ENCODE measurements around the gene IRF1.
"Not testable (repeated sequence)": the region's sequence is repeated elsewhere in the genome, so short reads cannot be mapped to it uniquely, and the experiment has no call there.

IRF1 gene

GRCh38 chr5:132486318-132487094 is 4.1 kb downstream of the IRF1 start:
- Mint-ChIP-seq H3K9me3 (no peaks in the 10 kb centered on the region), H3K27ac (peak overlapping the region; percentile 89), H3K4me1 (ENCODE audit: low read depth) (peaks cover 43% of the 10 kb centered on the region), H3K4me3 (peak overlapping the region; percentile 99), H3K36me3 (ENCODE audit: low read depth) (peaks cover 76% of the 10 kb centered on the region), H3K27me3 (ENCODE audit: low read depth) (no peaks in the 10 kb centered on the region)
- no peak for DNase-seq (ENCODE audit: low spot score)

- Mint-ChIP-seq H3K27ac (peak overlapping the region; percentile 88), H3K27me3 (ENCODE audit: low read depth) (no peaks in the 10 kb centered on the region), H3K4me3 (peak overlapping the region; percentile 99), H3K4me1 (ENCODE audit: low read depth) (peaks cover 43% of the 10 kb centered on the region), H3K9me3 (no peaks in the 10 kb centered on the region), H3K36me3 (ENCODE audit: low read depth) (peaks cover 82% of the 10 kb centered on the region)
- no peak for DNase-seq (ENCODE audit: low spot score)
Measured at GRCh38 chr5:132485641-132486317, 4.8 kb downstream of the IRF1 start.

DNA sequence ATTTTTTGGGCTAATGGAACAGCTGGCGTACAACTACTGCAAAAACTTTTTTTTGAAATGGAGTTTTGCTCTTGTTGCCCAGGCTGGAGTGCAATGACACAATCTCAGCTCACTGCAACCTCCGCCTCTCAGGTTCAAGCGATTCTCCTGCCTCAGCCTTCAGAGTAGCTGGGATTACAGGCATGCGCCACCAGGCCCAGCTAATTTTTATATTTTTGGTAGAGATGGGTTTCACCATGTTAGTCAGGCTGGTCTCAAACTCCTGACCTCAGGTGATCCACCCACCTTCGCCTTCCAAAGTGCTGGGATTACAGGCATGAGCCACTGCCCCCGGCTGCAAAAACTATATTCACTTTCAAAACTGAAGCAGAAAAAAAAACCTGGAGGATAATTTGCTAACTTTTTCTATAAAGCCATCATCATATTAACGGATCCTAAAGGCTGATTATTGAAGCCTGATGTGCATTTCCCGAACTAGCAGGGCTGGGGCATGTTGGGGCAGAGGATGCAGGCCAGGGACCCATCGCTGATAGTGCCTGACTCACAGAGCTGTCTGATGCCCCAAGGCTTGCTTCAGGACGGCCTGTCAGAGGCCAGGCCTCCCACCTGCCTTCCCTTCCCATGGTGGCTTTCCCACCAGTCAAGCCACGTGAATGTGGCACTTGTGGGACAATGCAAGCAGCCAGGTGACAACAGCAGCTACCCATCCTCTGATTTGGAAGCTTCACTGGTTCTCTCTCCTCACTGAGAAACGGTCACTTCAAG is 5.5 kb downstream of the IRF1 start:
- peak overlapping the region; percentile 88 for H3K27ac Mint-ChIP-seq
- peaks cover 45% of the 10 kb centered on the region for H3K4me1 Mint-ChIP-seq (ENCODE audit: low read depth)
- H3K36me3 Mint-ChIP-seq (ENCODE audit: low read depth), result peaks cover 82% of the 10 kb centered on the region
- H3K9me3 Mint-ChIP-seq; H3K27me3 Mint-ChIP-seq (ENCODE audit: low read depth); DNase-seq (ENCODE audit: low spot score): not testable (repeated sequence)
- H3K4me3 Mint-ChIP-seq, result peak overlapping the region; percentile 99

DNA sequence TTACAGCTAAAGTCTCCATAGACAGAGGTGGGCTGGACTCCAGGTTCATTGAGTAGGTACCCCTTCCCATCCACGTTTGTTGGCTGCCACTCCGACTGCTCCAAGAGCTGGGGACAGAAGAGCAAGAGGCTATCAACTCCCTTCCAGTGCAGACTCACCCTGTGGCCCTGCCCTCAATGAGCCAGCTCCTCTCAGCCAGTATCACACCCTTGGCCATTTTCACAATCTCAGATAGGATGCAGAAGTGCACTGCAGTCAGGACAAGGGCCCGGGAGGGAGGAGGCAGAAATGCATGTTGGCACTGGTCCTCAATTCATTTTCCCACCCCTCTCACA is 6.2 kb downstream of the IRF1 start:
- Mint-ChIP-seq H3K4me3 (peak overlapping the region; percentile 43), H3K9me3 (no peaks in the 10 kb centered on the region)

DNA sequence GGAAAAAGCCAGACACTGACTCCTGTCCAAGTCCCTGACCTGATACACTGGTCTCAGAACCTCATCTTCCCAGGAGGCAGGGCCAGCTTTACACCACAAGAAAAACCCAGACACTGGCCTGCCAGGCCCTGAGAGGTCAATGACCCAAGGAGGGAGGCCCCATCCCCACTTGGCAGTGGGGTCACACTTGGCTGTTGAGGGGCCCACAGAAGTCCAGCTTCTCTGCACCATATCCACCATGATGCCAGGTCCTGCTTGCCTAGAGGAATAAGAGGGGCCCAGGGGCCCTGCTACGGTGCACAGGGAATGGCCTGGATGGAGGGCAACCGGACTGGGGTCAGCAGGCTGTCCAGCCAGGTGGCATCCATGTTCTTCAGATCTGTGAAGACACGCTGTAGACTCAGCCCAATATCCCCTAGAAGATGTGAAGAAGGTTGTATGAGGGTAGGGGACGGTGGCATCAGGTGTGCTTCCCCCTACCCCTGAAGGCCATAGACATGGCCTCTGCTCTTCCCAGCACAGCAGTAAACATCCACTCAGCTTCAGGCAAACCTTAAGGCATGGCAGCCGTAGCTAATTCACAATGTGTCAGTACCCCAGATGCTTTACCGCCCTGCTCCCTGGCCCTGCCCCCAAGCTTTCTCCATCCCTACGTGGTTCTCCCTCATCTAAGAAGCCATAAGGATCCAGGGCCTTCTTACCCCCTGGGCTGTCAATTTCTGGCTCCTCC is 6.7 kb downstream of the IRF1 start:
- Mint-ChIP-seq H3K4me1 (ENCODE audit: low read depth) (peaks cover 56% of the 10 kb centered on the region), H3K36me3 (ENCODE audit: low read depth) (peaks cover 70% of the 10 kb centered on the region), H3K27me3 (ENCODE audit: low read depth) (no peaks in the 10 kb centered on the region), H3K4me3 (peak overlapping the region; percentile 43), H3K9me3 (no peaks in the 10 kb centered on the region), H3K27ac (peak overlapping the region; percentile 70)
- no peak for DNase-seq (ENCODE audit: low spot score)

More for the DNA sequence above, 6.2 kb downstream of the IRF1 start:
- peaks cover 75% of the 10 kb centered on the region for H3K36me3 Mint-ChIP-seq (ENCODE audit: low read depth)
- no peaks in the 10 kb centered on the region for H3K27me3 Mint-ChIP-seq (ENCODE audit: low read depth)
- peak overlapping the region; percentile 70 for H3K27ac Mint-ChIP-seq
- DNase-seq (ENCODE audit: low spot score), result no peak
- peaks cover 52% of the 10 kb centered on the region for H3K4me1 Mint-ChIP-seq (ENCODE audit: low read depth)

GRCh38 chr5:132483101-132483500 is 7.5 kb downstream of the IRF1 start:
- Mint-ChIP-seq H3K4me3 (no peak overlapping the region), H3K27me3 (ENCODE audit: low read depth) (no peaks in the 10 kb centered on the region), H3K27ac (peak overlapping the region; percentile 69), H3K4me1 (ENCODE audit: low read depth) (peaks cover 57% of the 10 kb centered on the region), H3K36me3 (ENCODE audit: low read depth) (peaks cover 63% of the 10 kb centered on the region), H3K9me3 (no peaks in the 10 kb centered on the region)
- DNase-seq (ENCODE audit: low spot score), result no peak

DNA sequence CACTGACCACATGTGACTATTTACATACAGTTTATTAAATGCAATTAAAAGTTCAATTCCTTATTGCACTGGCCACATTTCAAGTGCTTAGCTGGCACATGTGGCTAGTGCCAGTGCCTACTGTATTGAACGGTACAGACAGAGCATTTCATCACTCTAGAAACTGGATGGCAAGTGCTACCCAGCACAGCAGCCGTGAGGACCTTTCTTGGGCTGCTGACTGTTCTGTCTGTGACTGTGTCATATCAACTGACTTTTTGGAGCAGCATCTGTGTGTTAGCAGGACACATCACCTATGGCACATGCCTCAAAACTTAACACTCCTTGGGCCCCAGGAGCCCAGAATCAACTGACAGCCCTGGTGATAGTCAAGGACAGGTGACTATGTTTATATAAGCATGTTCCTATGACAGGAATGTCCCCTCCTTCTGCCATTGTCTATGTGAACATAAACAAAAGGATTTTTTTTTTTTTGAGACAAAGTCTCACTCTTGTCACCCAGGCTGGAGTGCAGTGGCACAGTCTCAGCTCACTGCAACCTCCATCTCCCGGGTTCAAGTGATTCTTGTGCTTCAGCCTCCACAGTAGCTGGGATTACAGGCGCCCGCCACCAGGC is 8.9 kb downstream of the IRF1 start:
- no peaks in the 10 kb centered on the region for H3K27me3 Mint-ChIP-seq (ENCODE audit: low read depth)
- DNase-seq (ENCODE audit: low spot score), result no peak
- peaks cover 54% of the 10 kb centered on the region for H3K36me3 Mint-ChIP-seq (ENCODE audit: low read depth)
- no peak overlapping the region for H3K4me3 Mint-ChIP-seq
- H3K4me1 Mint-ChIP-seq (ENCODE audit: low read depth), result peaks cover 55% of the 10 kb centered on the region
- H3K9me3 Mint-ChIP-seq, result no peaks in the 10 kb centered on the region
- H3K27ac Mint-ChIP-seq, result peak overlapping the region; percentile 88

- H3K27me3 Mint-ChIP-seq (ENCODE audit: low read depth), result no peaks in the 10 kb centered on the region
- DNase-seq (ENCODE audit: low spot score), result no peak
- peak overlapping the region; percentile 88 for H3K27ac Mint-ChIP-seq
- no peaks in the 10 kb centered on the region for H3K9me3 Mint-ChIP-seq
- no peak overlapping the region for H3K4me3 Mint-ChIP-seq
- H3K4me1 Mint-ChIP-seq (ENCODE audit: low read depth), result peaks cover 54% of the 10 kb centered on the region
- peaks cover 49% of the 10 kb centered on the region for H3K36me3 Mint-ChIP-seq (ENCODE audit: low read depth)
Measured at GRCh38 chr5:132480893-132481595, 9.5 kb downstream of the IRF1 start.

GRCh38 chr5:132480546-132480892 is 10.1 kb downstream of the IRF1 start:
- Mint-ChIP-seq H3K4me1 (ENCODE audit: low read depth) (peaks cover 54% of the 10 kb centered on the region), H3K27ac (peak overlapping the region; percentile 88), H3K27me3 (ENCODE audit: low read depth) (no peaks in the 10 kb centered on the region), H3K36me3 (ENCODE audit: low read depth) (peaks cover 45% of the 10 kb centered on the region), H3K9me3 (no peaks in the 10 kb centered on the region), H3K4me3 (no peak overlapping the region)
- DNase-seq (ENCODE audit: low spot score), result no peak

DNA sequence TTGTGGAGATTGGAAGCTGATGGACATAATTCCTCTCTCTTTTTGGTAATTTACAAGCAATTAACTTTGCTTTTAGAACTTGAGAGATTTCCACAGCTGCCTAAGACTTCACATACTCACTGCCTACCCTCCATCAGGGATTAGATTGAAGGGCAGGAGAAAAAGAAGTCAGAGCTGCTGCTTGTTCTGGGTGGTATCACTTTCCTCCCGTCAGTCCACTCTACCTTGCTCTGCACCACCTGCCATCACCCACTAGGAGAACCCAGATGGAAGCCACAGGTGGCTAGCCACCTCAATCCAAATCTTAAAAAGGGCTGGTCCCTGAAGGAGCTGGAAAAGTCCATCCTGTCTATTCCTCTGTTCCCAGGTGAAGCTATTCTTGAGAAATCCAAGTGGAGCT is 10.5 kb downstream of the IRF1 start:
- H3K27me3 Mint-ChIP-seq (ENCODE audit: low read depth), result no peaks in the 10 kb centered on the region
- no peak overlapping the region for H3K4me3 Mint-ChIP-seq
- DNase-seq (ENCODE audit: low spot score), result no peak
- H3K9me3 Mint-ChIP-seq, result no peaks in the 10 kb centered on the region
- peak overlapping the region; percentile 77 for H3K27ac Mint-ChIP-seq
- H3K4me1 Mint-ChIP-seq (ENCODE audit: low read depth), result peaks cover 53% of the 10 kb centered on the region
- H3K36me3 Mint-ChIP-seq (ENCODE audit: low read depth), result peaks cover 40% of the 10 kb centered on the region

GRCh38 chr5:132479111-132479951 is 11.2 kb downstream of the IRF1 start:
- no peak for DNase-seq (ENCODE audit: low spot score)
- H3K4me1 Mint-ChIP-seq (ENCODE audit: low read depth), result peaks cover 55% of the 10 kb centered on the region
- H3K36me3 Mint-ChIP-seq (ENCODE audit: low read depth), result peaks cover 37% of the 10 kb centered on the region
- H3K4me3 Mint-ChIP-seq, result no peak overlapping the region
- no peaks in the 10 kb centered on the region for H3K27me3 Mint-ChIP-seq (ENCODE audit: low read depth)
- peak overlapping the region; percentile 77 for H3K27ac Mint-ChIP-seq
- H3K9me3 Mint-ChIP-seq, result no peaks in the 10 kb centered on the region

- Mint-ChIP-seq H3K27me3 (ENCODE audit: low read depth) (no peaks in the 10 kb centered on the region), H3K4me1 (ENCODE audit: low read depth) (peaks cover 56% of the 10 kb centered on the region), H3K4me3 (no peak overlapping the region), H3K27ac (peak overlapping the region; percentile 72), H3K36me3 (ENCODE audit: low read depth) (peaks cover 27% of the 10 kb centered on the region), H3K9me3 (no peaks in the 10 kb centered on the region)
- DNase-seq (ENCODE audit: low spot score), result no peak
Measured at GRCh38 chr5:132478366-132478871, 12.2 kb downstream of the IRF1 start.
